Measurements from ENCODE around the gene NCOA7.

- TF ChIP-seq POLR2A (IDR thresholded peaks at IDR 0.05) (no peak), CTCF (IDR thresholded peaks at IDR 0.05) (no peak), EP300 (IDR thresholded peaks at IDR 0.05) (no peak), POLR2AphosphoS5 (IDR thresholded peaks at IDR 0.05) (no peak)
Observed at GRCh38 chr6:125966569-125966968, 175.8 kb downstream of the NCOA7 start.
